DMS53 (cell line): Measurements from ENCODE around the gene CEP290.
A peak's percentile ranks its signal among the peaks of the same experiment; 100 is the strongest.
"Not testable (repeated sequence)": the region's sequence is repeated elsewhere in the genome, so short reads cannot be mapped to it uniquely, and the experiment has no call there.

Experiments used
- DNase-seq: peaks from one replicate; lab custom pipeline; 2025; lab: John Stamatoyannopoulos, UW

Gene CEP290

DNA sequence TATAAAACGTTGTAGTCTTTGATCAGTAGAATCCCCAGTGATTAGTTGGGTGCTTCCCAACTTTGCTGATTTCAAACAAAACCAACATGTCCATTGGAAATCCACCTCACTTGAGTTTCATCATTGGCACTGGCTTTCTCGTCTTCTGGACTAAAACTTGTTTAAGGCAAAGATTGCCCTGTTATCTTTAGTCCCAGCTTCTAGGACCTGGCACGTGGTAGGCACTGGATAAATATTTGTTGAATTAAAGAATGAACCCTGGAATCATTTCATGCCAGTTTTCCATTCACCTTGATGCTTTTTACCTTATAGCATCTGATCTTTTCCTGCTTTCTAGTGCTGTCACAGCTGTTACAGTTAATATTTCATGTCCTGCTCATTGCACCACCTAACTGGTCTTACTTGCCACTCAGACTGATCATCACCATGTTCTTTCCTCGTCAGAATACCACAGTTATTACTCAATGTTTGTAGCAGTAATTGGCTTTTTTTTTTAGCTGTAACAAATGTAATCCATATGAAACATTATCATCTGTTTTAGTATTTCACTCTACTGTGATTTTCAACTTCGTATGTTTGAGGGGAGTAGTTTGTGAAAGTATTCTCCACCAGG is 105.4 kb downstream of the CEP290 start:
- DNase-seq: peak; percentile 25

- peak; percentile 58 for DNase-seq
Measured at GRCh38 chr12:88035907-88036289, 106.0 kb downstream of the CEP290 start.

DNA sequence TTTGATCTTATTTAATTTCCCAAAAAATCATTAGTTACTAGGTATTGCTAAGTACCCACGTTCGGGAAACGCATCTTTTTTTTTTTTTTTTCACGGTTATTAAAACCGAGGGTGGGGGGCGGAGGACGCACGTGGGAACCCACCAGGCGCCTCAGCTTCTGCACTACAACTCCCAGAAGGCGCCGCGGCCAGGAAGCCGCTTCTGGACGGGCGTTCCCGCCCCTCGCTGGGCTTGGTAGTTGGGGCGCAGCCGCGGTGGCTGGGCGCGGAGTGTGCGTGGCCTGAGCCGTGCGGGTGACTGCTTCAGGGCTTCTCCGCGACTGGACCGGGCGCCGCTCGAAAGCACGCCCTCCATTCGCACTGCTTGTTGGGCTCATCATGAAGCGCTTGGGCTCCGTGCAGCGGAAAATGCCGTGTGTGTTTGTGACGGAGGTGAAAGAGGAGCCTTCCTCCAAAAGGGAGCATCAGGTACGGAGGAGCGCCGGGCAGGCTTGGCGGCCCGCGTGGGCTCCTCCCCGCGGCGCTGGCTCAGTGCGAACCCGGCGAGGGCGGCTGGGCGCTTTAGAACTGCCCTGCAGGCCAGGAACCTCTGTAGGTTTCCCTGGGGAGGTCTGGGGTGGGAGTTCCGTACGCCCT is 106.5 kb downstream of the CEP290 start:
- DNase-seq: peak; percentile 97

GRCh38 chr12:88031161-88031560 is 110.7 kb downstream of the CEP290 start:
- DNase-seq: not testable (repeated sequence)

DNA sequence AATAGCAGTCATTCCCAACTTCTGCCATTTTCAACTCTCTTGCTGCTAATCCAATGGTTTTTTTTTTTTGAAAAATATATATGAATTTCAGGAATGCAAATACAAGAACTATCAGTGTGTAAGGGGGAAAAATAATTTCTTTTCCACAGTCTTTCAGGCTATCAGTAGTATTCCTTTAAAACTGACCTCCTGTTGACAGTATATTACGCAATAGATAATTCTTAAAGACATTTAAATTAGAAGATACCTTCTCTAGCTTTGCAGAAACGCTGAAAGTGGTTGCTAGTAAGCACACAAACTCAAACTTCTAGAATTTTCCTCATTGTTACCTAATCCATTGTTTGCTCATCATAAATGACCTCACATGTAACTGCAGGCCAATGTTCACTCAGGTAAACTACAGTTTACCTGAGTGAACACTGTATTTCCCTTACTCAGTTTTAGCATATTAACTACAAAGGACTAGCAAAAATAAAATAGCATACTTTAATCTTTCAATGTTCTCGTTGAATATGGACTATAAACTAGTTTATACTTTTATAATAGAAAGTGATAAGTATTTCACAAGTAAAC is 112.7 kb downstream of the CEP290 start, which contains the start of gene C12orf50:
Gene C12orf50 (minus strand): TSS at position 309 of the 573 bp plus-strand sequence. CDS start 2,439 bp downstream, outside the sequence.
- DNase-seq: peak; percentile 47

GRCh38 chr12:88026196-88026595 is 115.7 kb downstream of the CEP290 start:
- no peak for DNase-seq

GRCh38 chr12:88017964-88018363 is 123.9 kb downstream of the CEP290 start:
- DNase-seq: no peak

- no peak for DNase-seq
Measured at GRCh38 chr12:88015825-88016224, 126.1 kb downstream of the CEP290 start.

DNA sequence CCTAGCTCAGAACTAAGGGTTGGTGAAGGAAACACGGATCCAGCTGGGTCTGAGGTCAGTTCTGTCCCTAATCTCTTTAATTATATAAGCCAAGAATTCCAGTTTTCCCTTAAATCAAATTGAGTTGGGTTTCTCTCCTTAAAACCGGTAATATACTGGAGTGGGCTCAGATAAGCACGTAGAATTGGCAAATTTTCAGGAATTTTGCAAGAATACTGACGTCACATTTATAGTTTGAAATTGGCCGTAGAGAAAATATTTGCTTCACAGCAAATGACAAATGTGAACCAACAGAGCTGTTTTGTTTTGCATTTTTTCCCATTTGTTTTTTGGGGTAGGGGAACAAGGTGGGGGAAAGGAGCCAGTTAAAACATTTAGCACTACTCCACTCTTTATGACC is 130.1 kb downstream of the CEP290 start:
- DNase-seq: no peak

GRCh38 chr12:88006351-88006750 is 135.5 kb downstream of the CEP290 start:
- no peak for DNase-seq

DNA sequence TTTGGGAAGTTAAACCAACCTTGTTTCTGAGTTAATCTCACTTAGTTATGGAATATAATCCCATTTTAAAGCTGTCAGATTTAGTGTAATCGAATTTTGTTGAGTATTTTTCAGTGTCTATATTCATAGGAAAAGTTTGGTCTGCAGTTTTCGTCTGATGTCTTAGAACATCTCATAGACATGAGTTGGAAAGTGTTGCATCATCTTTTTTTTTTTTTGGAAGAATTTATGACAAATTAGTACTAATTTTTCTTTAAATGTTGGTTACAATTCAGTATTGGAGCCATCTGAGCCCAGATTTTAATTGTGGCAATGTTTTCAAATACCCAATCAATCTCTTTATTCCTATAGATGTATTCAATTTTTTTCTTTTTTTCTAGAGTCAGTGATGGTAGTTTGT is 140.6 kb downstream of the CEP290 start:
- DNase-seq: no peak
